ENCODE measurements around the gene MAD1L1. TPM values are rescaled to one million over a fixed set of nuclear protein-coding genes. Genes with fewer than 3 reads are reported as not detected.

MAD1L1 gene
- total RNA-seq, 1 experiment from 2014 or later, result 38.5 TPM

DNA sequence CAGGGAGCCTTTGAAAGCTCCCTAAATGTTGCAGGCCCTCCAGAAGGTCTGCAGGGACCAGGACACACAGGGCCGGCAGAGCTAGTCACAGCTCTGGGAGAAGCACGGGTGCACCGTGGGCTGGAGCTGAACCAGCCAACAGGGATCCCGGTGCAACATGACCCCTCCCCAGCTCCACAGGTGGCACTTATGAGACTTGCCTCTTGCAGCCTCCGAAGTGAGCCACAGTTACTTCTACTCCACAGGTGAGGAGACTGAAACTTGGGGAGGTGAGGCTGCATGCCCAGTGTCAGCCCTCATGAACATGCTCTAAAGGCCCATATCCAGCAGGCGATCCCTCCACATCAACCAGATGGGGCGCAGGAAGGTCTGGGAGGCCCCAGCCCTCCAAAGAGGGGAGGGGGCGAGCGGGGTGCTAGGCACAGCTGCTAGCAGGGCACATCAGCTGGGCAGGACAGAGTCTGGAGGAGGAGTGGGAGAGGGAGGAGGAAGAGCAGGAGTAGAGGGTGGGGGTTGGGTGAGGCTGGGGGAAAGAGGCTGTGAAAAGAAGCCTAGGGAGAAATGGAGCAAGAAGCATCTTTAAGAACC lies 338.3 kb downstream of the MAD1L1 start:
- no TSS peak for BruUV-seq (replicated peaks)
- RAD21 ChIA-PET (ENCODE audit: low non-redundant PET in 1 of 2, low total read pairs in 2 of 2, uncharacterized antibody in 2 of 2, unreplicated experiment in 2 of 2), result no interaction called here
- no peak overlapping the region for H3K4me3 ChIP-seq (replicated peaks in 1 of 2; ENCODE audit: low read depth in 1 of 2, low read length in 2 of 2)
- DNase-seq (ENCODE audit: low read depth, low spot score) (no peak), ATAC-seq (no peak)
- H3K4me2 ChIP-seq (ENCODE audit: low read length), result no peak overlapping the region
- H2AFZ ChIP-seq (ENCODE audit: low read depth, low read length, poor library complexity, severe bottlenecking), result no peak overlapping the region
- H3K27ac ChIP-seq (ENCODE audit: low read depth, low read length), result no peak overlapping the region
- POLR2A ChIA-PET, result interaction anchor here (1.0 kb wide), 1 partner anchor 11 kb away, joined by 3 read pairs; no protein-coding TSS in a partner anchor
- H3K27me3 ChIP-seq (ENCODE audit: insufficient read depth, low read length), result no peaks in the 10 kb centered on the region
- no peaks in the 10 kb centered on the region for H3K4me1 ChIP-seq (ENCODE audit: control insufficient read depth in 1 of 2, insufficient read depth in 2 of 2, low read length in 2 of 2)
- H3K9me3 ChIP-seq (ENCODE audit: control insufficient read depth in 1 of 2, insufficient read depth in 1 of 2, low read depth in 1 of 2, low read length in 2 of 2), result no peaks in the 10 kb centered on the region
- no peaks in the 10 kb centered on the region for H4K20me1 ChIP-seq (ENCODE audit: insufficient read depth)
- no peak overlapping the region for H3K9ac ChIP-seq (ENCODE audit: low read length)
- no peaks in the 10 kb centered on the region for H3K79me2 ChIP-seq (ENCODE audit: insufficient read depth, low read length)
- H3K36me3 ChIP-seq (ENCODE audit: control insufficient read depth in 1 of 2, insufficient read depth in 2 of 2, low read length in 2 of 2), result no peaks in the 10 kb centered on the region
- CTCF ChIA-PET, result no interaction called here
- TF ChIP-seq SIN3A (IDR thresholded peaks at IDR 0.05; ENCODE audit: low read depth), result no peak
- TF ChIP-seq FOSL1 (IDR thresholded peaks at IDR 0.05; ENCODE audit: low read depth), result no peak
- no peak for TF ChIP-seq CBX3 (IDR thresholded peaks at IDR 0.05; ENCODE audit: low read depth)
- no peak for TF ChIP-seq RAD21 (IDR thresholded peaks at IDR 0.05; ENCODE audit: low read depth)
- no peak for TF ChIP-seq SP1 (IDR thresholded peaks at IDR 0.05; ENCODE audit: low read depth)
- no peak for TF ChIP-seq CEBPB (IDR thresholded peaks at IDR 0.05; ENCODE audit: low read depth)
- no peak for TF ChIP-seq EZH2phosphoT487 (IDR thresholded peaks at IDR 0.05; ENCODE audit: borderline replicate concordance)
- TF ChIP-seq, protein P1, sequence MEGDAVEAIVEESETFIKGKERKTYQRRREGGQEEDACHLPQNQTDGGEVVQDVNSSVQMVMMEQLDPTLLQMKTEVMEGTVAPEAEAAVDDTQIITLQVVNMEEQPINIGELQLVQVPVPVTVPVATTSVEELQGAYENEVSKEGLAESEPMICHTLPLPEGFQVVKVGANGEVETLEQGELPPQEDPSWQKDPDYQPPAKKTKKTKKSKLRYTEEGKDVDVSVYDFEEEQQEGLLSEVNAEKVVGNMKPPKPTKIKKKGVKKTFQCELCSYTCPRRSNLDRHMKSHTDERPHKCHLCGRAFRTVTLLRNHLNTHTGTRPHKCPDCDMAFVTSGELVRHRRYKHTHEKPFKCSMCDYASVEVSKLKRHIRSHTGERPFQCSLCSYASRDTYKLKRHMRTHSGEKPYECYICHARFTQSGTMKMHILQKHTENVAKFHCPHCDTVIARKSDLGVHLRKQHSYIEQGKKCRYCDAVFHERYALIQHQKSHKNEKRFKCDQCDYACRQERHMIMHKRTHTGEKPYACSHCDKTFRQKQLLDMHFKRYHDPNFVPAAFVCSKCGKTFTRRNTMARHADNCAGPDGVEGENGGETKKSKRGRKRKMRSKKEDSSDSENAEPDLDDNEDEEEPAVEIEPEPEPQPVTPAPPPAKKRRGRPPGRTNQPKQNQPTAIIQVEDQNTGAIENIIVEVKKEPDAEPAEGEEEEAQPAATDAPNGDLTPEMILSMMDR (IDR thresholded peaks at IDR 0.05 in 2 of 3, conservative IDR thresholded peaks at IDR 0.05 in 1 of 3; ENCODE audit: borderline replicate concordance in 1 of 3, insufficient read depth in 1 of 3, low read depth in 2 of 3, low read length in 2 of 3), result no peak
- no peak for TF ChIP-seq TCF7L2 (IDR thresholded peaks at IDR 0.05; ENCODE audit: borderline replicate concordance, extremely low read depth, insufficient read depth, insufficient read length)
- TF ChIP-seq YY1 (IDR thresholded peaks at IDR 0.05; ENCODE audit: extremely low read depth, insufficient replicate concordance, low read depth, low read length), result no peak
- TF ChIP-seq POLR2A (IDR thresholded peaks at IDR 0.05; ENCODE audit: borderline replicate concordance, extremely low read depth, insufficient read depth, insufficient read length), result no peak
- TF ChIP-seq, protein P2, sequence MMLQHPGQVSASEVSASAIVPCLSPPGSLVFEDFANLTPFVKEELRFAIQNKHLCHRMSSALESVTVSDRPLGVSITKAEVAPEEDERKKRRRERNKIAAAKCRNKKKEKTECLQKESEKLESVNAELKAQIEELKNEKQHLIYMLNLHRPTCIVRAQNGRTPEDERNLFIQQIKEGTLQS (IDR thresholded peaks at IDR 0.05), result no peak
- TF ChIP-seq POLR2AphosphoS5 (IDR thresholded peaks at IDR 0.05; ENCODE audit: low read depth, low read length), result no peak
- TF ChIP-seq, protein P3, sequence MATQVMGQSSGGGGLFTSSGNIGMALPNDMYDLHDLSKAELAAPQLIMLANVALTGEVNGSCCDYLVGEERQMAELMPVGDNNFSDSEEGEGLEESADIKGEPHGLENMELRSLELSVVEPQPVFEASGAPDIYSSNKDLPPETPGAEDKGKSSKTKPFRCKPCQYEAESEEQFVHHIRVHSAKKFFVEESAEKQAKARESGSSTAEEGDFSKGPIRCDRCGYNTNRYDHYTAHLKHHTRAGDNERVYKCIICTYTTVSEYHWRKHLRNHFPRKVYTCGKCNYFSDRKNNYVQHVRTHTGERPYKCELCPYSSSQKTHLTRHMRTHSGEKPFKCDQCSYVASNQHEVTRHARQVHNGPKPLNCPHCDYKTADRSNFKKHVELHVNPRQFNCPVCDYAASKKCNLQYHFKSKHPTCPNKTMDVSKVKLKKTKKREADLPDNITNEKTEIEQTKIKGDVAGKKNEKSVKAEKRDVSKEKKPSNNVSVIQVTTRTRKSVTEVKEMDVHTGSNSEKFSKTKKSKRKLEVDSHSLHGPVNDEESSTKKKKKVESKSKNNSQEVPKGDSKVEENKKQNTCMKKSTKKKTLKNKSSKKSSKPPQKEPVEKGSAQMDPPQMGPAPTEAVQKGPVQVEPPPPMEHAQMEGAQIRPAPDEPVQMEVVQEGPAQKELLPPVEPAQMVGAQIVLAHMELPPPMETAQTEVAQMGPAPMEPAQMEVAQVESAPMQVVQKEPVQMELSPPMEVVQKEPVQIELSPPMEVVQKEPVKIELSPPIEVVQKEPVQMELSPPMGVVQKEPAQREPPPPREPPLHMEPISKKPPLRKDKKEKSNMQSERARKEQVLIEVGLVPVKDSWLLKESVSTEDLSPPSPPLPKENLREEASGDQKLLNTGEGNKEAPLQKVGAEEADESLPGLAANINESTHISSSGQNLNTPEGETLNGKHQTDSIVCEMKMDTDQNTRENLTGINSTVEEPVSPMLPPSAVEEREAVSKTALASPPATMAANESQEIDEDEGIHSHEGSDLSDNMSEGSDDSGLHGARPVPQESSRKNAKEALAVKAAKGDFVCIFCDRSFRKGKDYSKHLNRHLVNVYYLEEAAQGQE (IDR thresholded peaks at IDR 0.05; ENCODE audit: low read depth), result no peak
- TF ChIP-seq ZNF274 (IDR thresholded peaks at IDR 0.05; ENCODE audit: low read depth, low read length), result no peak
- no peak for TF ChIP-seq ZFX (IDR thresholded peaks at IDR 0.05)
- no peaks in the 10 kb centered on the region for H3K9me2 ChIP-seq (ENCODE audit: insufficient read depth)
- intact Hi-C loops (cut with micrococcal nuclease), result no loop called here
